NCI-H2227 (cell line): ENCODE results near the gene WDR48.
"Not testable (repeated sequence)": the region's sequence is repeated elsewhere in the genome, so short reads cannot be mapped to it uniquely, and the experiment has no call there.

Experiments used
- DNase-seq: peaks from one replicate; lab custom pipeline; 2025; ENCODE audit not compliant: unreplicated experiment; lab: John Stamatoyannopoulos, UW

Gene WDR48

GRCh38 chr3:39051649-39052561 is at the start of gene WDR48, which contains the start of gene SCN11A:
WDR48 (plus strand) TSS chr3:39052016; CDS start chr3:39052026, 10 bp downstream.
SCN11A (minus strand) TSS chr3:39051944; CDS start chr3:38950362, 101,582 bp downstream.
- peak; percentile 91 for DNase-seq

GRCh38 chr3:39005295-39005694 is 46.5 kb upstream of the WDR48 start:
- DNase-seq = no peak

- DNase-seq = no peak
These were observed 40.6 kb upstream of the WDR48 start for GRCh38 chr3:39011191-39011736.

GRCh38 chr3:39013289-39013688 is 38.5 kb upstream of the WDR48 start:
- no peak for DNase-seq

GRCh38 chr3:39013921-39014509 is 37.8 kb upstream of the WDR48 start:
- DNase-seq = no peak

GRCh38 chr3:39015418-39015817 is 36.4 kb upstream of the WDR48 start:
- no peak for DNase-seq

GRCh38 chr3:39019299-39019698 is 32.5 kb upstream of the WDR48 start:
- DNase-seq = no peak

- DNase-seq = no peak
These were observed 30.8 kb upstream of the WDR48 start for GRCh38 chr3:39021029-39021428.

GRCh38 chr3:39021465-39022285 is 30.1 kb upstream of the WDR48 start:
- no peak for DNase-seq

- DNase-seq = no peak
These were observed 29.6 kb upstream of the WDR48 start for GRCh38 chr3:39022286-39022630.

GRCh38 chr3:39024497-39024896 is 27.3 kb upstream of the WDR48 start:
- DNase-seq = no peak

GRCh38 chr3:39025222-39025970 is 26.4 kb upstream of the WDR48 start:
- DNase-seq = no peak

- no peak for DNase-seq
These were observed 23.3 kb upstream of the WDR48 start for GRCh38 chr3:39028546-39028945.

GRCh38 chr3:39029556-39029955 is 22.3 kb upstream of the WDR48 start:
- no peak for DNase-seq

GRCh38 chr3:39038165-39038564 is 13.7 kb upstream of the WDR48 start:
- DNase-seq = no peak

GRCh38 chr3:39050029-39050428 is 1.8 kb upstream of the WDR48 start:
- no peak for DNase-seq

GRCh38 chr3:39052583-39052982 is 767 bp downstream of the WDR48 start:
- DNase-seq = no peak

- no peak for DNase-seq
These were observed 1.9 kb downstream of the WDR48 start for GRCh38 chr3:39053696-39054095.

- DNase-seq = no peak
These were observed 4.3 kb downstream of the WDR48 start for GRCh38 chr3:39056151-39056550.

GRCh38 chr3:39061228-39061627 is 9.4 kb downstream of the WDR48 start:
- not testable (repeated sequence) for DNase-seq

GRCh38 chr3:39062180-39062579 is 10.4 kb downstream of the WDR48 start:
- no peak for DNase-seq
